HepG2 (cell line): ENCODE measurements around the gene COL18A1. TPM values are rescaled to one million over a fixed set of nuclear protein-coding genes. Genes with fewer than 3 reads are reported as not detected.
A peak's percentile ranks its signal among the peaks of the same experiment; 100 is the strongest.

ENCODE experiments used
- ATM ChIP-seq: fragments of 450-650 bp; IDR thresholded peaks from 2 replicates; pipeline ENCODE4 v1.7.1; 2017; ENCODE audit warnings: mild to moderate bottlenecking, borderline replicate concordance
- ATRX ChIP-seq: sonication (generic); formaldehyde crosslinking; IDR thresholded peaks from 2 replicates; pipeline ENCODE4 v1.4.0; 2020; ENCODE audit warnings: missing genetic modification reagents, borderline replicate concordance
- CCAR2 ChIP-seq: fragments of 200-400 bp; formaldehyde crosslinking; optimal IDR thresholded peaks from 2 replicates; pipeline ENCODE3; 2018; ENCODE audit warnings: low read depth, mild to moderate bottlenecking, low read length, moderate library complexity
- CENPT ChIP-seq: sonication (generic); formaldehyde crosslinking; IDR thresholded peaks from 2 replicates; pipeline ENCODE4 v1.8.0; 2022; ENCODE audit warnings: low read depth, mild to moderate bottlenecking, moderate library complexity, missing genetic modification reagents
- HHEX ChIP-seq: IDR thresholded peaks from 2 replicates; pipeline ENCODE4 v1.6.1; 2016; ENCODE audit warnings: control low read depth
- HMG20B ChIP-seq: conservative IDR thresholded peaks from 2 replicates; pipeline ENCODE4 v1.6.1; 2016; ENCODE audit warnings: missing genetic modification reagents, missing compliant biosample characterization
- MEIS2 ChIP-seq: sonication (generic); formaldehyde crosslinking; IDR thresholded peaks from 2 replicates; pipeline ENCODE4 v1.9.0; 2021; ENCODE audit warnings: mild to moderate bottlenecking, missing genetic modification reagents
- POLR2A ChIP-seq, 2 experiments: IDR thresholded peaks; 2 replicates each; pipeline ENCODE4 v1.6.1; 2011; ENCODE audit warnings: low read depth in 2 of 2, low read length in 2 of 2, mild to moderate bottlenecking in 1 of 2, moderate library complexity in 1 of 2; ENCODE audit not compliant: insufficient read depth in 1 of 2
- SMARCC2 ChIP-seq: fragments of 450-650 bp; IDR thresholded peaks from 2 replicates; pipeline ENCODE4 v1.6.1; 2017; ENCODE audit warnings: antibody characterized with exemption, mild to moderate bottlenecking
- SNRNP70 ChIP-seq: fragments of 200-400 bp; formaldehyde crosslinking; IDR thresholded peaks from 2 replicates; pipeline ENCODE4 v1.6.1; 2017; ENCODE audit warnings: mild to moderate bottlenecking, low read depth, low read length, moderate library complexity
- TBX2 ChIP-seq: sonication (generic); formaldehyde crosslinking; IDR thresholded peaks from 2 replicates; pipeline ENCODE4 v1.5.0; 2020; ENCODE audit warnings: missing genetic modification reagents, mild to moderate bottlenecking, borderline replicate concordance
- ZC3H4 ChIP-seq: sonication (generic); formaldehyde crosslinking; IDR thresholded peaks from 2 replicates; pipeline ENCODE4 v1.4.0; 2020; ENCODE audit warnings: missing genetic modification reagents, borderline replicate concordance
- ZNF331 ChIP-seq: sonication (generic); formaldehyde crosslinking; IDR thresholded peaks from 2 replicates; pipeline ENCODE4 v1.4.0; 2020; ENCODE audit warnings: missing genetic modification reagents
- ZNF382 ChIP-seq: sonication (generic); formaldehyde crosslinking; IDR thresholded peaks from 2 replicates; pipeline ENCODE4 v1.5.0; 2020; ENCODE audit warnings: missing genetic modification reagents, mild to moderate bottlenecking, borderline replicate concordance
- ZNF496 ChIP-seq: sonication (generic); formaldehyde crosslinking; IDR thresholded peaks from 2 replicates; pipeline ENCODE4 v1.8.1; 2023; ENCODE audit warnings: mild to moderate bottlenecking, moderate library complexity, missing genetic modification reagents; ENCODE audit not compliant: insufficient replicate concordance
- ZNF670 ChIP-seq: sonication (generic); formaldehyde crosslinking; IDR thresholded peaks from 2 replicates; pipeline ENCODE4 v1.8.0; 2022; ENCODE audit warnings: mild to moderate bottlenecking, missing genetic modification reagents, borderline replicate concordance
- polyA plus RNA-seq, 8 experiments: library from polyadenylated mRNA; depleted of rRNA in 3 of 8; stranded (reverse) in 7 of 8; unstranded in 1 of 8; fragments of >200 nt; fragmentation: Illumina TruSeq in 4 of 8; extraction: Trizol in 4 of 8; gene quantifications; 2 replicates each; pipeline versions ENCODE4 v1.2.1 to v1.2.3, GENCODE V29; 2011 to 2016; ENCODE audit warnings: low read depth in 4 of 8, missing spikeins in 1 of 8, mixed read lengths in 1 of 8; ENCODE audit not compliant: insufficient read depth in 1 of 8
- total RNA-seq, 5 experiments: library from RNA; depleted of rRNA; stranded (reverse); fragments of >200 nt; fragmentation: Illumina TruSeq; extraction: Trizol; gene quantifications; 2 replicates each; pipeline ENCODE4 v1.2.3, GENCODE V29; 2016; ENCODE audit warnings: low read depth in 1 of 5
- TF ChIP-seq, protein P1 (sequence below): sonication (generic); formaldehyde crosslinking; IDR thresholded peaks from 2 replicates; pipeline ENCODE4 v1.4.0; 2020; ENCODE audit warnings: mild to moderate bottlenecking, low read depth, missing genetic modification reagents
- TF ChIP-seq, protein P2 (sequence below): sonication (generic); formaldehyde crosslinking; IDR thresholded peaks from 2 replicates; pipeline ENCODE4 v1.4.0; 2020; ENCODE audit warnings: mild to moderate bottlenecking, missing genetic modification reagents
- TF ChIP-seq, protein P3 (sequence below), 2 experiments: sonication (generic) in 1 of 2; formaldehyde crosslinking in 1 of 2; IDR thresholded peaks; 2 replicates each; pipeline versions ENCODE4 v1.5.1 to v1.6.1; 2011 to 2020; ENCODE audit warnings: borderline replicate concordance in 1 of 2, low read depth in 1 of 2, low read length in 1 of 2, mild to moderate bottlenecking in 1 of 2, missing genetic modification reagents in 1 of 2, moderate library complexity in 1 of 2
- TF ChIP-seq, protein P4 (sequence below): sonication (generic); formaldehyde crosslinking; IDR thresholded peaks from 2 replicates; pipeline ENCODE4 v1.8.0; 2023; ENCODE audit warnings: mild to moderate bottlenecking, missing genetic modification reagents

COL18A1 gene
- total and polyA plus RNA-seq, 2 of the 13 experiments (the other 11 are each of a cell fraction or from before 2014, with no cell fraction given) = 79.0 to 102 TPM

DNA sequence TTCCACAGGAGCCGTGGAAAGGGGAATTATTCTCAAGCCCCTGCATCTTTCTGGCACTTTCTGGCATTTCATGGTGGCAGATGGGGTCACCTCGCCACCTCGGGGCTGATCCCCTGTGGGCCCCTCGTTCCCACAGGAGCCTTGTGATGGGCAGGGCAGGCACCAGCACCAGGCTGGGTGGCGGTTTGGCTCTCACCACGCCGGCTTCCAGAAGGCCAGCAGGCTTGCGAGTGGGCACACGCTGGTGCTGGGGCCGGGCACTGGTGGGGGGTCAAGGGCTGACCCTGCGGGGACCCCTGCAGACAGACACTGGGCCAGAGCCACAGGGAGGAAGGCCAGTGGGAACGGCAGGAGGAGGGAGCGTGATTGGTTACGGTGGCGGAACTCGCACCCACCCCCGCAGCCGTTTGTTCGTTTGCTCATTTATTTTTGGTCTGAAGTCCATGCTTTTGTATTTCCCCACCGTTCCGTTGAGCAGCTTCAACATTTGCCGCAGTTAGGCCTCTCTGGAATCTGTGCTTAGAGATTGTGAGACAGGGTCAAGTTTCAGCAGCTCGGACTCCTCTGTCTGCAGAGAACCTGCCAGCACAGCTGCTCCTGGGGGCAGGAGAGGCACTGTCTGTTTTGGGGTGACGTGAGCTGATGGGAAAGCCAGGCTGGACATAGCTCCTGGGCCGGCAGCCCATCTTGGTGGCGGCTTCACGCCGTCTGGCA lies 5.3 kb downstream of the COL18A1 start (continued):
- TF ChIP-seq, protein P1, sequence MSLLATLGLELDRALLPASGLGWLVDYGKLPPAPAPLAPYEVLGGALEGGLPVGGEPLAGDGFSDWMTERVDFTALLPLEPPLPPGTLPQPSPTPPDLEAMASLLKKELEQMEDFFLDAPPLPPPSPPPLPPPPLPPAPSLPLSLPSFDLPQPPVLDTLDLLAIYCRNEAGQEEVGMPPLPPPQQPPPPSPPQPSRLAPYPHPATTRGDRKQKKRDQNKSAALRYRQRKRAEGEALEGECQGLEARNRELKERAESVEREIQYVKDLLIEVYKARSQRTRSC (CRISPR knock-in tag) = peak; percentile 15
- TF ChIP-seq ZNF670 (no peak), ZNF496 (CRISPR knock-in tag) (no peak), CCAR2 (no peak), ZC3H4 (no peak), ATM (no peak), ATRX (CRISPR knock-in tag) (no peak), ZNF331 (no peak), SMARCC2 (no peak), ZNF382 (CRISPR knock-in tag) (no peak), HMG20B (no peak; the same call in 1 of the 2 replicates), SNRNP70 (no peak), POLR2A (IDR thresholded peaks at IDR 0.05; ENCODE audit: insufficient read depth in 1 of 2, low read depth in 2 of 2, low read length in 2 of 2) (peak in 1 of 2 experiments; percentile 44; a peak in 2 of 4 replicates), HHEX (CRISPR knock-in tag) (no peak), TBX2 (CRISPR knock-in tag) (no peak), MEIS2 (CRISPR knock-in tag) (no peak), CENPT (CRISPR knock-in tag) (no peak)
- TF ChIP-seq, protein P2, sequence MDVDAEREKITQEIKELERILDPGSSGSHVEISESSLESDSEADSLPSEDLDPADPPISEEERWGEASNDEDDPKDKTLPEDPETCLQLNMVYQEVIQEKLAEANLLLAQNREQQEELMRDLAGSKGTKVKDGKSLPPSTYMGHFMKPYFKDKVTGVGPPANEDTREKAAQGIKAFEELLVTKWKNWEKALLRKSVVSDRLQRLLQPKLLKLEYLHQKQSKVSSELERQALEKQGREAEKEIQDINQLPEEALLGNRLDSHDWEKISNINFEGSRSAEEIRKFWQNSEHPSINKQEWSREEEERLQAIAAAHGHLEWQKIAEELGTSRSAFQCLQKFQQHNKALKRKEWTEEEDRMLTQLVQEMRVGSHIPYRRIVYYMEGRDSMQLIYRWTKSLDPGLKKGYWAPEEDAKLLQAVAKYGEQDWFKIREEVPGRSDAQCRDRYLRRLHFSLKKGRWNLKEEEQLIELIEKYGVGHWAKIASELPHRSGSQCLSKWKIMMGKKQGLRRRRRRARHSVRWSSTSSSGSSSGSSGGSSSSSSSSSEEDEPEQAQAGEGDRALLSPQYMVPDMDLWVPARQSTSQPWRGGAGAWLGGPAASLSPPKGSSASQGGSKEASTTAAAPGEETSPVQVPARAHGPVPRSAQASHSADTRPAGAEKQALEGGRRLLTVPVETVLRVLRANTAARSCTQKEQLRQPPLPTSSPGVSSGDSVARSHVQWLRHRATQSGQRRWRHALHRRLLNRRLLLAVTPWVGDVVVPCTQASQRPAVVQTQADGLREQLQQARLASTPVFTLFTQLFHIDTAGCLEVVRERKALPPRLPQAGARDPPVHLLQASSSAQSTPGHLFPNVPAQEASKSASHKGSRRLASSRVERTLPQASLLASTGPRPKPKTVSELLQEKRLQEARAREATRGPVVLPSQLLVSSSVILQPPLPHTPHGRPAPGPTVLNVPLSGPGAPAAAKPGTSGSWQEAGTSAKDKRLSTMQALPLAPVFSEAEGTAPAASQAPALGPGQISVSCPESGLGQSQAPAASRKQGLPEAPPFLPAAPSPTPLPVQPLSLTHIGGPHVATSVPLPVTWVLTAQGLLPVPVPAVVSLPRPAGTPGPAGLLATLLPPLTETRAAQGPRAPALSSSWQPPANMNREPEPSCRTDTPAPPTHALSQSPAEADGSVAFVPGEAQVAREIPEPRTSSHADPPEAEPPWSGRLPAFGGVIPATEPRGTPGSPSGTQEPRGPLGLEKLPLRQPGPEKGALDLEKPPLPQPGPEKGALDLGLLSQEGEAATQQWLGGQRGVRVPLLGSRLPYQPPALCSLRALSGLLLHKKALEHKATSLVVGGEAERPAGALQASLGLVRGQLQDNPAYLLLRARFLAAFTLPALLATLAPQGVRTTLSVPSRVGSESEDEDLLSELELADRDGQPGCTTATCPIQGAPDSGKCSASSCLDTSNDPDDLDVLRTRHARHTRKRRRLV (CRISPR knock-in tag) = peak; percentile 64; the same call in 1 of the 2 replicates
- TF ChIP-seq, protein P3, sequence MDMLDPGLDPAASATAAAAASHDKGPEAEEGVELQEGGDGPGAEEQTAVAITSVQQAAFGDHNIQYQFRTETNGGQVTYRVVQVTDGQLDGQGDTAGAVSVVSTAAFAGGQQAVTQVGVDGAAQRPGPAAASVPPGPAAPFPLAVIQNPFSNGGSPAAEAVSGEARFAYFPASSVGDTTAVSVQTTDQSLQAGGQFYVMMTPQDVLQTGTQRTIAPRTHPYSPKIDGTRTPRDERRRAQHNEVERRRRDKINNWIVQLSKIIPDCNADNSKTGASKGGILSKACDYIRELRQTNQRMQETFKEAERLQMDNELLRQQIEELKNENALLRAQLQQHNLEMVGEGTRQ (IDR thresholded peaks at IDR 0.05; ENCODE audit: low read depth, low read length) = no peak
- TF ChIP-seq, protein P3 (CRISPR knock-in tag; IDR thresholded peaks at IDR 0.05; ENCODE audit: borderline replicate concordance) = no peak
- TF ChIP-seq, protein P4, sequence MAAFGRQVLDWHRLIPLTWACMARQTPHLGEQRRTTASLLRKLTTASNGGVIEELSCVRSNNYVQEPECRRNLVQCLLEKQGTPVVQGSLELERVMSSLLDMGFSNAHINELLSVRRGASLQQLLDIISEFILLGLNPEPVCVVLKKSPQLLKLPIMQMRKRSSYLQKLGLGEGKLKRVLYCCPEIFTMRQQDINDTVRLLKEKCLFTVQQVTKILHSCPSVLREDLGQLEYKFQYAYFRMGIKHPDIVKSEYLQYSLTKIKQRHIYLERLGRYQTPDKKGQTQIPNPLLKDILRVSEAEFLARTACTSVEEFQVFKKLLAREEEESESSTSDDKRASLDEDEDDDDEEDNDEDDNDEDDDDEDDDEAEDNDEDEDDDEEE (CRISPR knock-in tag) = no peak
